Activated B cell treated with CpG ODN at 0.5 μM for 24 hours (primary cell): ENCODE measurements around the gene FANCC. TPM values are rescaled to one million over a fixed set of nuclear protein-coding genes. Genes with fewer than 3 reads are reported as not detected.
"Not testable (repeated sequence)": the region's sequence is repeated elsewhere in the genome, so short reads cannot be mapped to it uniquely, and the experiment has no call there.

Experiments used
- ATAC-seq: fragments of 200-7000 bp; cut with Tn5 transposase; one replicate; pipeline ENCODE4 v1.10.0; 2021; ENCODE audit warnings: low read depth, mild to moderate bottlenecking, moderate library complexity
- CTCF ChIA-PET: fragments of 350-600 bp; sonication (Branson Sonifier 250); formaldehyde crosslinking; loops from one replicate; lab custom pipeline; 2021; ENCODE audit warnings: antibody characterized with exemption; lab: Charles Lee
- POLR2A ChIA-PET: fragments of 350-600 bp; sonication (Branson Sonifier 250); formaldehyde crosslinking; loops from one replicate; lab custom pipeline; 2021; ENCODE audit warnings: antibody characterized with exemption; lab: Charles Lee
- DNase-seq: peaks from one replicate; pipeline ENCODE4 v3.0.0; 2022
- H3K27ac Mint-ChIP-seq: one replicate; pipeline ENCODE4 v1.8.0; 2020; ENCODE audit warnings: mixed read lengths
- H3K27me3 Mint-ChIP-seq: one replicate; pipeline ENCODE4 v1.8.0; 2021; ENCODE audit warnings: mixed read lengths
- H3K36me3 Mint-ChIP-seq: one replicate; pipeline ENCODE4 v1.8.0; 2021; ENCODE audit warnings: low read depth, mixed read lengths
- H3K4me1 Mint-ChIP-seq: one replicate; pipeline ENCODE4 v1.8.0; 2021; ENCODE audit warnings: mixed read lengths
- H3K4me3 Mint-ChIP-seq: one replicate; pipeline ENCODE4 v1.8.0; 2020; ENCODE audit warnings: mild to moderate bottlenecking, mixed read lengths
- H3K9me3 Mint-ChIP-seq: one replicate; pipeline ENCODE4 v1.8.0; 2020; ENCODE audit warnings: mixed read lengths
- CTCF ChIP-seq: fragments of 200-600 bp; IDR thresholded peaks from one replicate; pipeline ENCODE4 v1.8.0; 2022; ENCODE audit warnings: antibody characterized with exemption, mild to moderate bottlenecking
- intact Hi-C: fragments of 100-400 bp; cut with micrococcal nuclease; formaldehyde crosslinking; loops from one replicate; pipeline ENCODE4 v1.15.1; 2024
- total RNA-seq: library from RNA; stranded (reverse); gene quantifications from 2 replicates; pipeline ENCODE4 v1.2.3, GENCODE V29; 2022

Gene FANCC
- total RNA-seq, 1 donor from 2014 or later = 11.4 TPM

GRCh38 chr9:95297760-95298159 is 19.7 kb downstream of the FANCC start:
- ATAC-seq (no peak), DNase-seq (no peak)
- ChIA-PET CTCF (no interaction called here), POLR2A (no interaction called here)
- intact Hi-C loops = no loop called here
- H3K36me3 Mint-ChIP-seq = no peaks in the 10 kb centered on the region
- no peak overlapping the region for H3K27ac Mint-ChIP-seq
- H3K9me3 Mint-ChIP-seq = no peaks in the 10 kb centered on the region
- TF ChIP-seq CTCF = no peak
- no peak overlapping the region for H3K4me3 Mint-ChIP-seq
- peaks cover 2% of the 10 kb centered on the region for H3K4me1 Mint-ChIP-seq
- no peaks in the 10 kb centered on the region for H3K27me3 Mint-ChIP-seq

GRCh38 chr9:95297316-95297715 is 20.2 kb downstream of the FANCC start:
- no peak overlapping the region for H3K27ac Mint-ChIP-seq
- H3K27me3 Mint-ChIP-seq = no peaks in the 10 kb centered on the region
- peaks cover 2% of the 10 kb centered on the region for H3K4me1 Mint-ChIP-seq
- no peak for ATAC-seq
- DNase-seq = no peak
- H3K4me3 Mint-ChIP-seq = no peak overlapping the region
- no peaks in the 10 kb centered on the region for H3K9me3 Mint-ChIP-seq
- no peak for TF ChIP-seq CTCF
- intact Hi-C loops = no loop called here
- ChIA-PET CTCF (no interaction called here), POLR2A (no interaction called here)
- H3K36me3 Mint-ChIP-seq = no peaks in the 10 kb centered on the region

- intact Hi-C loops = no loop called here
- H3K27me3 Mint-ChIP-seq = no peaks in the 10 kb centered on the region
- no peaks in the 10 kb centered on the region for H3K36me3 Mint-ChIP-seq
- no peak overlapping the region for H3K27ac Mint-ChIP-seq
- ChIA-PET CTCF (no interaction called here), POLR2A (no interaction called here)
- DNase-seq (no peak), ATAC-seq (no peak)
- no peak for TF ChIP-seq CTCF
- H3K4me3 Mint-ChIP-seq = no peak overlapping the region
- H3K4me1 Mint-ChIP-seq = peaks cover 2% of the 10 kb centered on the region
- H3K9me3 Mint-ChIP-seq = no peaks in the 10 kb centered on the region
These were observed 20.7 kb downstream of the FANCC start for GRCh38 chr9:95296761-95297160.

- intact Hi-C loops, H3K9me3 Mint-ChIP-seq, H3K4me3 Mint-ChIP-seq, H3K4me1 Mint-ChIP-seq, DNase-seq, H3K27me3 Mint-ChIP-seq, CTCF ChIA-PET, H3K36me3 Mint-ChIP-seq, ATAC-seq, H3K27ac Mint-ChIP-seq, POLR2A ChIA-PET: not testable (repeated sequence)
These were observed 24.2 kb downstream of the FANCC start for GRCh38 chr9:95293296-95293695.

- TF ChIP-seq CTCF = no peak
- DNase-seq (no peak), ATAC-seq (no peak)
- Mint-ChIP-seq H3K27ac (no peak overlapping the region), H3K4me1 (no peaks in the 10 kb centered on the region), H3K27me3 (no peaks in the 10 kb centered on the region), H3K4me3 (no peak overlapping the region), H3K36me3 (no peaks in the 10 kb centered on the region), H3K9me3 (no peaks in the 10 kb centered on the region)
- POLR2A ChIA-PET = no interaction called here
- CTCF ChIA-PET = no interaction called here
- intact Hi-C loops = no loop called here
These were observed 25.3 kb downstream of the FANCC start for GRCh38 chr9:95292226-95292625.

GRCh38 chr9:95286151-95286550 is 31.4 kb downstream of the FANCC start:
- peaks cover under 1% of the 10 kb centered on the region for H3K36me3 Mint-ChIP-seq
- H3K27ac Mint-ChIP-seq = no peak overlapping the region
- DNase-seq = no peak
- no peak for TF ChIP-seq CTCF
- peaks cover 5% of the 10 kb centered on the region for H3K9me3 Mint-ChIP-seq
- intact Hi-C loops = no loop called here
- CTCF ChIA-PET = no interaction called here
- POLR2A ChIA-PET = no interaction called here
- H3K4me1 Mint-ChIP-seq = no peaks in the 10 kb centered on the region
- ATAC-seq = no peak
- H3K27me3 Mint-ChIP-seq = no peaks in the 10 kb centered on the region
- H3K4me3 Mint-ChIP-seq = no peak overlapping the region
